OCI-LY1 (cell line): ENCODE results near the gene NRP2.

Experiments
- H2AFZ ChIP-seq: fragments of 200-600 bp; sonication (generic), shearing (Covaris generic); 2 replicates; pipeline ENCODE4 v1.6.0; 2014; ENCODE audit warnings: antibody characterized with exemption, mild to moderate bottlenecking, low read length
- H3F3A ChIP-seq: fragments of 200-600 bp; sonication (generic), shearing (Covaris generic); 2 replicates; pipeline ENCODE4 v1.6.0; 2014; ENCODE audit warnings: mild to moderate bottlenecking, antibody characterized with exemption, low read length, moderate library complexity; ENCODE audit not compliant: insufficient read depth
- H3K27ac ChIP-seq: fragments of 200-600 bp; sonication (generic); 2 replicates; pipeline ENCODE4 v1.5.1; 2014; ENCODE audit warnings: low read length, mixed run types, mild to moderate bottlenecking, low read depth; ENCODE audit not compliant: poor library complexity, severe bottlenecking
- H3K27me3 ChIP-seq: fragments of 200-600 bp; sonication (generic); 2 replicates; pipeline ENCODE4 v1.6.0; 2014; ENCODE audit warnings: antibody characterized with exemption, mild to moderate bottlenecking, low read length, moderate library complexity; ENCODE audit not compliant: insufficient read depth
- H3K36me3 ChIP-seq: fragments of 200-600 bp; sonication (generic); 2 replicates; pipeline ENCODE4 v1.6.1; 2014; ENCODE audit warnings: mild to moderate bottlenecking, antibody characterized with exemption, low read length, moderate library complexity, mixed read lengths; ENCODE audit not compliant: insufficient read depth
- H3K4me1 ChIP-seq: fragments of 200-600 bp; sonication (generic); 2 replicates; pipeline ENCODE4 v1.5.1; 2014; ENCODE audit warnings: mild to moderate bottlenecking, low read length, moderate library complexity; ENCODE audit not compliant: insufficient read depth, severe bottlenecking
- H3K4me2 ChIP-seq: fragments of 200-600 bp; sonication (generic), shearing (Covaris generic); 2 replicates; pipeline ENCODE4 v1.6.1; 2014; ENCODE audit warnings: low read length
- H3K4me3 ChIP-seq: fragments of 200-600 bp; sonication (generic); 2 replicates; pipeline ENCODE4 v1.5.1; 2014; ENCODE audit warnings: low read length, low read depth, mild to moderate bottlenecking, mixed read lengths; ENCODE audit not compliant: poor library complexity, severe bottlenecking
- H3K79me2 ChIP-seq: fragments of 200-600 bp; shearing (Covaris generic); 2 replicates; pipeline ENCODE4 v1.6.1; 2016; ENCODE audit warnings: mixed run types, low read length, mixed read lengths; ENCODE audit not compliant: insufficient read depth
- H3K9ac ChIP-seq: fragments of 200-600 bp; sonication (generic), shearing (Covaris generic); 2 replicates; pipeline ENCODE4 v1.6.1; 2014; ENCODE audit warnings: mild to moderate bottlenecking, low read length, mixed read lengths
- H3K9me2 ChIP-seq: fragments of 200-600 bp; sonication (generic), shearing (Covaris generic); 2 replicates; pipeline ENCODE4 v1.6.1; 2014; ENCODE audit warnings: low read depth, mild to moderate bottlenecking, low read length, mixed read lengths
- H3K9me3 ChIP-seq: fragments of 200-600 bp; shearing (Covaris generic); 2 replicates; pipeline ENCODE4 v1.6.1; 2014; ENCODE audit warnings: low read length, mixed read lengths
- H4K20me1 ChIP-seq: fragments of 200-600 bp; sonication (generic), shearing (Covaris generic); 2 replicates; pipeline ENCODE4 v1.6.0; 2016; ENCODE audit warnings: mild to moderate bottlenecking, low read length; ENCODE audit not compliant: insufficient read depth
- EZH2 ChIP-seq: fragments of 200-600 bp; sonication (generic), shearing (Covaris generic); IDR thresholded peaks from 2 replicates; pipeline ENCODE4 v1.8.0; 2017; ENCODE audit warnings: borderline replicate concordance, mixed run types, mild to moderate bottlenecking, antibody characterized with exemption, low read length, moderate library complexity, mixed read lengths
- TF ChIP-seq, protein P1 (sequence below): fragments of 200-600 bp; sonication (generic), shearing (Covaris generic); IDR thresholded peaks from 2 replicates; pipeline ENCODE4 v1.5.1; 2017; ENCODE audit warnings: mild to moderate bottlenecking, antibody characterized with exemption, low read length, moderate library complexity, mixed read lengths

The NRP2 gene

GRCh38 chr2:205715831-205716525, 33.7 kb downstream of the NRP2 start:
- Histone ChIP-seq H3K79me2 (no peaks in the 10 kb centered on the region), H3K4me1 (peaks cover 33% of the 10 kb centered on the region), H3K36me3 (no peaks in the 10 kb centered on the region; the same call in 1 of the 2 replicates), H4K20me1 (no peaks in the 10 kb centered on the region), H3K4me2 (peak overlapping the region; percentile 25; the same call in 1 of the 2 replicates), H3K9ac (no peak overlapping the region), H3K27ac (no peak overlapping the region), H3K4me3 (no peak overlapping the region), H3K9me2 (no peaks in the 10 kb centered on the region), H3K9me3 (no peaks in the 10 kb centered on the region), H3K27me3 (no peaks in the 10 kb centered on the region), H3F3A (no peaks in the 10 kb centered on the region), H2AFZ (no peak overlapping the region)
- TF ChIP-seq EZH2, result no peak
- TF ChIP-seq, protein P1, sequence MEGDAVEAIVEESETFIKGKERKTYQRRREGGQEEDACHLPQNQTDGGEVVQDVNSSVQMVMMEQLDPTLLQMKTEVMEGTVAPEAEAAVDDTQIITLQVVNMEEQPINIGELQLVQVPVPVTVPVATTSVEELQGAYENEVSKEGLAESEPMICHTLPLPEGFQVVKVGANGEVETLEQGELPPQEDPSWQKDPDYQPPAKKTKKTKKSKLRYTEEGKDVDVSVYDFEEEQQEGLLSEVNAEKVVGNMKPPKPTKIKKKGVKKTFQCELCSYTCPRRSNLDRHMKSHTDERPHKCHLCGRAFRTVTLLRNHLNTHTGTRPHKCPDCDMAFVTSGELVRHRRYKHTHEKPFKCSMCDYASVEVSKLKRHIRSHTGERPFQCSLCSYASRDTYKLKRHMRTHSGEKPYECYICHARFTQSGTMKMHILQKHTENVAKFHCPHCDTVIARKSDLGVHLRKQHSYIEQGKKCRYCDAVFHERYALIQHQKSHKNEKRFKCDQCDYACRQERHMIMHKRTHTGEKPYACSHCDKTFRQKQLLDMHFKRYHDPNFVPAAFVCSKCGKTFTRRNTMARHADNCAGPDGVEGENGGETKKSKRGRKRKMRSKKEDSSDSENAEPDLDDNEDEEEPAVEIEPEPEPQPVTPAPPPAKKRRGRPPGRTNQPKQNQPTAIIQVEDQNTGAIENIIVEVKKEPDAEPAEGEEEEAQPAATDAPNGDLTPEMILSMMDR, result peak; percentile 56; the same call in 1 of the 2 replicates

DNA sequence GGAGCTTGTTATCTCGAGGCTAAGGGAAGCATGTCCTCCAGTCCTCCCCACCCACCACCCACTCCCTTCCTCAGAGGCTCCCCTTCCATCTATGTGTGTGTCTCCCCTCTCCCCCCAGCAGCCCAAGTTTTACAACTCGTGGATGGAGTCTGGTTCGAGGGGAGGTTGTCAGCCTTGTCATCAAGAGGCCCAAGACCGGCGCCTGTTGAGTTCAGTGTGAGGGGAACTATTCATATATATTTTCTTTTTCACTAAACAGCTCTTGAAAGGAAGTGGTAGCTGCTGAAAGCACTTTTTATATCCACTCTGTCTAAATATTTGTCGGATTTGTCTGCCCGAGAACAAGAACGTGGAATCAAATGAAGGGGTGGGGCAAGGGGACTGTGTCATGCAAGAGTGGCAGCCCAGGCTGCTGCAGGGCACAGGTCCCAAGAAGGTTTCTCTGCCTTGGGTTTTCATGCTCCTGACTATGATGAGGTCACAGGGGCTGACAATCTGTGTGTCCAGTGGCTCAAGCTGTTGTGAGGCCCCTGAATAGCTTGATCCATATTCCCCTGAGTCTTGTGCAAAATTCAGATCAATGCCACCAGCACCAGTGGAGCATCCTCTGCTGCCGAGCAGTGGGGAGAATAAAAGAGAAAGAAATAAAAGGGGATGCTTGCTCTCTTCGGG, 35.0 kb downstream of the NRP2 start:
- Histone ChIP-seq H3K27ac (no peak overlapping the region), H3K9ac (no peak overlapping the region), H3K4me2 (no peak overlapping the region; the same call in 1 of the 2 replicates), H4K20me1 (no peaks in the 10 kb centered on the region), H3K27me3 (no peaks in the 10 kb centered on the region), H3F3A (no peaks in the 10 kb centered on the region), H3K4me3 (no peak overlapping the region), H3K4me1 (peaks cover 38% of the 10 kb centered on the region), H3K9me2 (no peaks in the 10 kb centered on the region), H3K9me3 (no peaks in the 10 kb centered on the region), H3K79me2 (no peaks in the 10 kb centered on the region), H2AFZ (no peak overlapping the region), H3K36me3 (no peaks in the 10 kb centered on the region)
- TF ChIP-seq, protein P1, result no peak
- TF ChIP-seq EZH2, result no peak

DNA sequence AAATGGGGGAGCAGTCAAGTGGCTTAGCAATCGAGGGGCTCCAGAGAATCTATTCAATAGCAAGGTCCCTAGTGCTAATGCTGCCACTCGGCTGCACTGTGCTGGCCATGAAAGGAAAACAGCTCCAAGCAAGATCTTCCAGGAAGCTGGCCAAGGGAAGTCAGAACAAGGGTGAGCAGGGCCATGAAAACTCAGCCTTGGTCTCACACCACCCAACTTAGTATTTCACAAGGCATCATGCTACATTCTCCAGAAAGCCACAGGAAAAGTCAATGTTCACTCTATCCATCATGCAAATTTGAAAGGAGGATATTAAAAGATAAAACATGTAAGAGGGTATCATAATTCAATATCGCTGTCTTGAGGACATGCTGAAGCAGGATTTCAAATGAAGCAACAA, 35.7 kb downstream of the NRP2 start:
- no peaks in the 10 kb centered on the region for H3K9me3 ChIP-seq
- no peak overlapping the region for H3K4me2 ChIP-seq

More for the DNA sequence above, 35.7 kb downstream of the NRP2 start:
- Histone ChIP-seq H3K27ac (no peak overlapping the region), H3K9me2 (no peaks in the 10 kb centered on the region), H3K27me3 (no peaks in the 10 kb centered on the region), H3K9ac (no peak overlapping the region), H3K36me3 (no peaks in the 10 kb centered on the region), H4K20me1 (no peaks in the 10 kb centered on the region), H3K4me1 (peaks cover 38% of the 10 kb centered on the region), H3K79me2 (no peaks in the 10 kb centered on the region), H3K4me3 (no peak overlapping the region), H3F3A (no peaks in the 10 kb centered on the region), H2AFZ (no peak overlapping the region)
- no peak for TF ChIP-seq EZH2
- TF ChIP-seq, protein P1, result no peak
